ENCODE results near the gene SCN1A. TPM values are rescaled to one million over a fixed set of nuclear protein-coding genes. Genes with fewer than 3 reads are reported as not detected.

Gene SCN1A
- total and polyA plus RNA-seq, 2 donors (not counting 3 experiments of a cell fraction or from before 2014, with no cell fraction given): not detected

DNA sequence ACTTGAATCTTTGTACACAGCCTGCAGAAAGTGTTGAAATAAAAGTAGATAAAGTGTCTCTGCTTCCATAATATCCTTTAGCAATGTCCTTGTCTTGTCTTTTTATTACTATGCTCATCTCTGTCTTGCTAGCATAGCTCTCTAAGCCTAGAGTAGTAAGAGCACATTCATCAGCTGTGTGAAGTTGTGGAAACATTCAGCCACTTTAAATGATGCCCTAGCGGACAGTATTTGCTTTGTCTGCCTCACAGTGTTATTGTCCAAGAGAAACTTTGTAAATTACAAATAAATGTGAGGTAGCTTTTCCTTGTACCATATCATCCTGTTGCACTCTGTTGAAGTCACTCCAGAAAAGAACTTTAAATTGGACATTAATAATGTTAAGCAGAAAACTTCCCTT lies 113.9 kb downstream of the SCN1A start:
- H3K4me2 ChIP-seq (ENCODE audit: insufficient read depth, low read length): no peak overlapping the region
- ChIA-PET CTCF (interaction anchor here (1.0 to 1.5 kb wide), 2 partner anchors 11 to 60 kb away, joined by 3 read pairs; partner anchors contain the start of gene TTC21B), POLR2A (no interaction called here)
- H4K20me1 ChIP-seq (replicated peaks; ENCODE audit: control insufficient read depth, extremely low read depth, insufficient read depth, low read length): no peaks in the 10 kb centered on the region
- no peaks in the 10 kb centered on the region for H3K9me3 ChIP-seq (replicated peaks; ENCODE audit: control insufficient read depth, insufficient read depth, low read length)
- no peaks in the 10 kb centered on the region for H3K36me3 ChIP-seq (ENCODE audit: control insufficient read depth in 2 of 2, extremely low read depth in 1 of 2, insufficient read depth in 2 of 2, low read length in 2 of 2)
- DNase-seq (ENCODE audit: low read depth, low spot score): no peak
- no peaks in the 10 kb centered on the region for H3K79me2 ChIP-seq (ENCODE audit: control insufficient read depth, insufficient read depth, low read length)
- H3K9me1 ChIP-seq (replicated peaks; ENCODE audit: control insufficient read depth, extremely low read depth, insufficient read depth, low read length): no peaks in the 10 kb centered on the region
- H3K9ac ChIP-seq (replicated peaks; ENCODE audit: extremely low read depth, insufficient read depth, low read length): no peak overlapping the region
- dilution Hi-C loops (cut with MboI; ENCODE audit: extremely low pct_ligation_motif_present, low sequenced_read_pairs) (no loop called here), intact Hi-C loops (cut with micrococcal nuclease) (no loop called here)
- no peak overlapping the region for H3K27ac ChIP-seq (ENCODE audit: insufficient read depth, low read depth, low read length)
- no peaks in the 10 kb centered on the region for H3K4me1 ChIP-seq (ENCODE audit: control insufficient read depth, extremely low read depth, insufficient read depth, low read length)
- H2AFZ ChIP-seq (ENCODE audit: low read depth, low read length): no peak overlapping the region
- FAIRE-seq: no peak
- no peak overlapping the region for H3K4me3 ChIP-seq (replicated peaks in 1 of 3; ENCODE audit: insufficient read depth in 1 of 3, low read depth in 1 of 3, low read length in 3 of 3)
- TF ChIP-seq, protein P1, sequence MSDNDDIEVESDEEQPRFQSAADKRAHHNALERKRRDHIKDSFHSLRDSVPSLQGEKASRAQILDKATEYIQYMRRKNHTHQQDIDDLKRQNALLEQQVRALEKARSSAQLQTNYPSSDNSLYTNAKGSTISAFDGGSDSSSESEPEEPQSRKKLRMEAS (IDR thresholded peaks at IDR 0.05; ENCODE audit: insufficient read depth, insufficient read length): no peak
- TF ChIP-seq POLR2A (IDR thresholded peaks at IDR 0.05; ENCODE audit: low read depth, low read length) (no peak), MYC (IDR thresholded peaks at IDR 0.05; ENCODE audit: low read depth, low read length) (no peak), EZH2 (IDR thresholded peaks at IDR 0.05; ENCODE audit: borderline replicate concordance, low read depth, low read length, severe bottlenecking) (no peak), FOS (IDR thresholded peaks at IDR 0.05; ENCODE audit: borderline replicate concordance, insufficient read depth, low read length) (no peak), GATA2 (IDR thresholded peaks at IDR 0.05; ENCODE audit: insufficient read depth, insufficient read length, low read depth, low read length) (no peak), POLR2AphosphoS5 (IDR thresholded peaks at IDR 0.05; ENCODE audit: insufficient read depth, low read depth, low read length) (no peak), JUN (IDR thresholded peaks at IDR 0.05; ENCODE audit: borderline replicate concordance, insufficient read depth, insufficient read length, low read depth) (no peak)
- TF ChIP-seq, protein P2, sequence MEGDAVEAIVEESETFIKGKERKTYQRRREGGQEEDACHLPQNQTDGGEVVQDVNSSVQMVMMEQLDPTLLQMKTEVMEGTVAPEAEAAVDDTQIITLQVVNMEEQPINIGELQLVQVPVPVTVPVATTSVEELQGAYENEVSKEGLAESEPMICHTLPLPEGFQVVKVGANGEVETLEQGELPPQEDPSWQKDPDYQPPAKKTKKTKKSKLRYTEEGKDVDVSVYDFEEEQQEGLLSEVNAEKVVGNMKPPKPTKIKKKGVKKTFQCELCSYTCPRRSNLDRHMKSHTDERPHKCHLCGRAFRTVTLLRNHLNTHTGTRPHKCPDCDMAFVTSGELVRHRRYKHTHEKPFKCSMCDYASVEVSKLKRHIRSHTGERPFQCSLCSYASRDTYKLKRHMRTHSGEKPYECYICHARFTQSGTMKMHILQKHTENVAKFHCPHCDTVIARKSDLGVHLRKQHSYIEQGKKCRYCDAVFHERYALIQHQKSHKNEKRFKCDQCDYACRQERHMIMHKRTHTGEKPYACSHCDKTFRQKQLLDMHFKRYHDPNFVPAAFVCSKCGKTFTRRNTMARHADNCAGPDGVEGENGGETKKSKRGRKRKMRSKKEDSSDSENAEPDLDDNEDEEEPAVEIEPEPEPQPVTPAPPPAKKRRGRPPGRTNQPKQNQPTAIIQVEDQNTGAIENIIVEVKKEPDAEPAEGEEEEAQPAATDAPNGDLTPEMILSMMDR (IDR thresholded peaks at IDR 0.05; ENCODE audit: extremely low read depth in 1 of 2, insufficient read depth in 1 of 2, low read depth in 1 of 2, low read length in 2 of 2): no peak
- no TSS peak for BruUV-seq (replicated peaks)
- H3K27me3 ChIP-seq (ENCODE audit: control insufficient read depth in 2 of 2, insufficient read depth in 2 of 2, low read length in 2 of 2): no peaks in the 10 kb centered on the region

All from endothelial cell of umbilical vein (primary cell).